HL-60/S4 treated with phorbol 12-myristate 13-acetate at 8.2 ng/mL for 4 days and 3 days (cell line): ENCODE data around the gene EEF2KMT.
"Not testable (repeated sequence)": the region's sequence is repeated elsewhere in the genome, so short reads cannot be mapped to it uniquely, and the experiment has no call there.

Source experiments
- in situ Hi-C: fragments of 300-500 bp; cut with MboI; formaldehyde crosslinking; loops from 2 replicates; pipeline ENCODE4 v1.15.0; 2022; ENCODE audit warnings: low sequenced_read_pairs

Gene EEF2KMT

GRCh38 chr16:5097470-5098220 is at the start of gene EEF2KMT:
Gene EEF2KMT (minus strand): TSS chr16:5097795. CDS start chr16:5097739, 56 bp downstream.
- in situ Hi-C loops: loop anchor here (25.0 kb wide), 1 partner anchor 235 kb away; no protein-coding TSS in a partner anchor

- in situ Hi-C loops: not testable (repeated sequence)
These were observed 47.0 kb upstream of the EEF2KMT start for GRCh38 chr16:5144621-5144956.

GRCh38 chr16:5143761-5144620 is 46.4 kb upstream of the EEF2KMT start:
- in situ Hi-C loops: no loop called here

- in situ Hi-C loops: not testable (repeated sequence)
These were observed 42.6 kb upstream of the EEF2KMT start for GRCh38 chr16:5140151-5140550.

- in situ Hi-C loops: not testable (repeated sequence)
These were observed 37.3 kb upstream of the EEF2KMT start for GRCh38 chr16:5134739-5135452.

GRCh38 chr16:5132915-5133600 is 35.5 kb upstream of the EEF2KMT start:
- in situ Hi-C loops: not testable (repeated sequence)

GRCh38 chr16:5131467-5132004 is 33.9 kb upstream of the EEF2KMT start:
- in situ Hi-C loops: not testable (repeated sequence)

- in situ Hi-C loops: not testable (repeated sequence)
These were observed 19.9 kb upstream of the EEF2KMT start for GRCh38 chr16:5117300-5118087.

GRCh38 chr16:5116780-5117295 is 19.2 kb upstream of the EEF2KMT start:
- in situ Hi-C loops: not testable (repeated sequence)

GRCh38 chr16:5110933-5111332 is 13.3 kb upstream of the EEF2KMT start:
- in situ Hi-C loops: not testable (repeated sequence)

GRCh38 chr16:5108505-5109158 is 11.0 kb upstream of the EEF2KMT start:
- in situ Hi-C loops: no loop called here

GRCh38 chr16:5105039-5105438 is 7.4 kb upstream of the EEF2KMT start:
- in situ Hi-C loops: not testable (repeated sequence)

- in situ Hi-C loops: not testable (repeated sequence)
These were observed 5.9 kb upstream of the EEF2KMT start for GRCh38 chr16:5103296-5104032.

- in situ Hi-C loops: loop anchor here (25.0 kb wide), 1 partner anchor 237 kb away; no protein-coding TSS in a partner anchor
These were observed 1.6 kb upstream of the EEF2KMT start for GRCh38 chr16:5099174-5099573.

- in situ Hi-C loops: loop anchor here (25.0 kb wide), 1 partner anchor 236 kb away; no protein-coding TSS in a partner anchor
These were observed 895 bp upstream of the EEF2KMT start for GRCh38 chr16:5098221-5099159.

- in situ Hi-C loops: loop anchor here (25.0 kb wide), 1 partner anchor 235 kb away; no protein-coding TSS in a partner anchor
These were observed 530 bp downstream of the EEF2KMT start for GRCh38 chr16:5097061-5097469.
